GM13976 (cell line): ENCODE results near the gene FIGNL2.

Source experiments
- DNase-seq: peaks from one replicate; pipeline ENCODE4 v3.0.0; 2012; ENCODE audit warnings: low spot score
- in situ Hi-C: fragments of 300-500 bp; cut with MboI; formaldehyde crosslinking; loops from one replicate; pipeline ENCODE4 v1.12.0; 2022; ENCODE audit warnings: low sequenced_read_pairs, mixed read lengths, inconsistent platforms; ENCODE audit not compliant: unreplicated experiment
- TF ChIP-seq, protein P1 (sequence below): IDR thresholded peaks from 2 replicates; pipeline ENCODE4 v1.5.1; 2012; ENCODE audit warnings: borderline replicate concordance, mild to moderate bottlenecking; ENCODE audit not compliant: insufficient read depth; ENCODE audit errors: extremely low read depth, missing control alignments, control extremely low read depth

Gene FIGNL2

DNA sequence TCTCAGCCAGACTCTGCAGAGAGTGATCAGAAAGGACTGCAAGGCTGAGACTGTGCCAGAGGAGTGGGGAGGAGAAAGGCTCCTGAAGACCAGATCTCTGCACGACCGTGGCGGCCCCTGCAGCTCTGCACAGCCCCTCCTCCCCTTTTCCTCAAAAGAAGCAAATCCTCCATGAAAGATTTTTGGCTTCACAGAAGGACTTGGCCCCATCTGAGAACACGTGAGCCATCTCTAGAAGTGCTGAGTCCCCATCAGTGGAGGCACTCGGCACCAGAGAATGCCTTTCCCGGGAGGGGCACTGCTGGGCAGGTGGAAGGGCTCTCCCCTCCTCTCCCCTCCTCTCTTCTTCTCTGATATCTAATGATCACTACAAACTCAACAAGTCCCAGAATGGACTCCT, 6.8 kb downstream of the FIGNL2 start:
- in situ Hi-C loops = no loop called here
- TF ChIP-seq, protein P1, sequence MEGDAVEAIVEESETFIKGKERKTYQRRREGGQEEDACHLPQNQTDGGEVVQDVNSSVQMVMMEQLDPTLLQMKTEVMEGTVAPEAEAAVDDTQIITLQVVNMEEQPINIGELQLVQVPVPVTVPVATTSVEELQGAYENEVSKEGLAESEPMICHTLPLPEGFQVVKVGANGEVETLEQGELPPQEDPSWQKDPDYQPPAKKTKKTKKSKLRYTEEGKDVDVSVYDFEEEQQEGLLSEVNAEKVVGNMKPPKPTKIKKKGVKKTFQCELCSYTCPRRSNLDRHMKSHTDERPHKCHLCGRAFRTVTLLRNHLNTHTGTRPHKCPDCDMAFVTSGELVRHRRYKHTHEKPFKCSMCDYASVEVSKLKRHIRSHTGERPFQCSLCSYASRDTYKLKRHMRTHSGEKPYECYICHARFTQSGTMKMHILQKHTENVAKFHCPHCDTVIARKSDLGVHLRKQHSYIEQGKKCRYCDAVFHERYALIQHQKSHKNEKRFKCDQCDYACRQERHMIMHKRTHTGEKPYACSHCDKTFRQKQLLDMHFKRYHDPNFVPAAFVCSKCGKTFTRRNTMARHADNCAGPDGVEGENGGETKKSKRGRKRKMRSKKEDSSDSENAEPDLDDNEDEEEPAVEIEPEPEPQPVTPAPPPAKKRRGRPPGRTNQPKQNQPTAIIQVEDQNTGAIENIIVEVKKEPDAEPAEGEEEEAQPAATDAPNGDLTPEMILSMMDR = no peak
- no peak for DNase-seq

DNA sequence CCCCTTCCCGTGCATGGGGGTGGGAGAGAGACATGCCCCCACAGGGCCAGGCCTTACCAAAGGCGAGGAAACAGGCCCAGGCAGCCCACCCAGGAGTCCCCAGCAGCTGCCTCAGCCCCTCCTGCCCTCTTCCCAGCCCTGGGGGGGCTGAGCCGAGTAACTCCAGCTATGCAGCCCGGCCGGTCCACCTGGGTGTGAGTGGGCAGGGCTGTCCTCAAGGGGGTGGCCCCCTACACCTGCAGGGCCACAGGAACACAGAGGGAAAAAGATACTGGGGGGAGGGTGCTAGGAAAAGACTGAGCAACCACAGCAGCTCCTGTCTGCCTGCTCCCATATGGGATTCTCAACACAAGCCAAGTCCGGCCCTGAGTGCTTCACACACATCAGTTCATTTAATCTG, 7.6 kb downstream of the FIGNL2 start:
- DNase-seq = no peak
- TF ChIP-seq, protein P1 = no peak
- in situ Hi-C loops = no loop called here

DNA sequence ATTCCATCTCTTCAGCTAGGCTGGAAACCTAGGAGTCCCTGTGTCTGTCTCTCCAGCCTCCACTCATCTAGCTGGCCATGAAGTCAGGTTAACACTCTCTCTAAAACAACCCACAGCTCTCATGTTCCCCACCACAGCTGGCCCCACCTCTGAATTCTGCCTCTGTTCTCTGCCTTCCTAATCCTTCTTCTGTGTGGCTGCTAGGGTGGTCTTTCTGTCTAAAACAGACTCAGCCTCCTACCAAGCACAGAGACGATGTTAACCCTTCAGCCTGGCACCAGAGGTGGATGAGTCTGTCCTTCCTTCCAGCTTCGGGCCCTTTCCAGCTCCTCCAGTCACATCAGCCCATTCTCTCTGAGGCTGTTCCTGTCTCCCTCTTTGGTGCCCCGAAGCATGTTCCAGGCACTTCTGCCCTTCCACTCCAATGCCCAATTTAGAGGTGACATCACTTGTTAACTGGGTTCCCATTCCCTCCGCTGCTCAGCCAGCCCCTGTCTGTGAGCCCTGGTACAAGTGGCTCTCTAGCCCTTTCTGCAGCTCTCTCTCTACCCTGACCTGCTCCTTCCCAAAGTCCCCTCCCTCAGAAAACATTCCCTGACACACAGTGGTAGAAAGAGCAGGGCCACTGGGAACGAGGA, 9.1 kb downstream of the FIGNL2 start:
- no peak for DNase-seq
- in situ Hi-C loops = no loop called here
- TF ChIP-seq, protein P1 = no peak

DNA sequence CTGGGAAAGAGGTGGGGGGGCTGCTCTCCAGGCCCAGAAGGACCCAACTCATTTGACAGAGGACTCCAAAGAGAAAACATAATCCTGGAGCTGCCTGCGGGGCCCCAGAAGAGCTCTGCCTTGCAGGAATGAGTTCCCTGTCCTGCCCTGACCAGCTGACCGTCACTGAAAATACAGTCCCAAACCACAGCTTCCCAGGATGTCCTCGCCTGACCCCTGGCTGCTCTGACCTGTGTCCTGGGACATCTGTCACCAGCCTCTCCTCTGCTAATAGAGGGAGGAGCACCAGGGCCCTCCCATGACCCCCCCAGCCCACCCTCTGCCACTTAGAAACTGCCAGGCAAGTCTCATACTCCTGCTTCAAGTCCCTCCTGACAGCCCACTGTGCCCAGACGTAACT, 9.8 kb downstream of the FIGNL2 start:
- in situ Hi-C loops = no loop called here
- TF ChIP-seq, protein P1 = no peak
- no peak for DNase-seq

DNA sequence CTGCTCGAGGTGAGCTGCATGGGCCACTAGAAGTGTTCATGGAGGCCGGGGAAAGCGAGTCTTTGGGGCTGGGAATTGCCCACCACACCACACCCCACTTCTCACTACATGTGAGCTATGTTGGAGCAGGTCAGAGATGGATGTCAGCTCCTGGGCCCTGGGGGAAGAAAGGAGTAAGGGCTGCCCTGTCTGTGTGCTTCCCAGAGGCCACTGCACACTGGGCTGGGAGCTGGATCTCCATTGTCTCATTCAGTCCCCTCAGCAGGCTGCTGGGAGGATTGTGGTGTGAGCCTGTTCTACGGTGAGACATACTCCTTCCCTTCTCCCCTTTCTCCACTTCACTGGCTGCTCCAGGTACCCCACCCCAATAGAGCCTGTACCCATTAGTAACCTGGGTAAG, 10.5 kb downstream of the FIGNL2 start:
- DNase-seq = no peak
- TF ChIP-seq, protein P1 = no peak
- in situ Hi-C loops = no loop called here

DNA sequence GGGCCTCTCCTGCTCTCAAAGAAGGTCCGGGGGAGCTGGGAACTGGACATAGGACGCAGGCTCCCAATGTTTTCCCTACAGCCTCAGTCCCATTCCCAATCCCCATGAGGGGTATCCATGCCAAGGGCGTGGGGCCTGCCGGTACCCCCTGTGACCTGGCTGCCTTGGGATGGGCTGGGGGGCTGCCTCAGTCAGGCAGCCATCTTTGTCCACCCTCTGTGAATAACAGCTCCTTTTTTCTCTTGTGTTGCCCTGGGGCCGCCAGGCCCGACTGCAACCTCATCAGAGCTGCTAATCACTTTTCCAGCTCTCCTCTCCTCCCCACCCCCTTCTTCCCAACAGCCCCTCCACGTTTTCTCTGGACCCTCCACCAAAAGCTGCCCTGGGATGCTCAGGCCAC, 11.2 kb downstream of the FIGNL2 start:
- in situ Hi-C loops = no loop called here
- DNase-seq = no peak
- TF ChIP-seq, protein P1 = no peak
